Psoas muscle (tissue), 8 donors: Measurements from ENCODE around the gene IL20RA. TPM values are rescaled to one million over a fixed set of nuclear protein-coding genes. Genes with fewer than 3 reads are reported as not detected.
"Not testable (repeated sequence)": the region's sequence is repeated elsewhere in the genome, so short reads cannot be mapped to it uniquely, and the experiment has no call there.

Experiments used
- ATAC-seq, 4 donors: fragments of 200-7000 bp; cut with Tn5 transposase; one replicate each; pipeline ENCODE4 v1.9.1; 2020; ENCODE audit warnings: moderate library complexity in 3 of 4, mild to moderate bottlenecking in 2 of 4
- DNase-seq, 2 donors: peaks; one replicate each; pipeline ENCODE4 v3.0.0-alpha.2; 2020
- H3K27ac ChIP-seq: fragments of 200-600 bp; one replicate; pipeline ENCODE4 v1.8.0; 2022
- H3K27me3 ChIP-seq, 3 donors: fragments of 200-600 bp in 1 of 3; one replicate each; pipeline versions ENCODE4 v1.6.1 to v1.8.0; 2013 to 2022; ENCODE audit warnings: low read length in 2 of 3, mild to moderate bottlenecking in 2 of 3, moderate library complexity in 1 of 3; ENCODE audit not compliant: insufficient read depth in 3 of 3
- H3K36me3 ChIP-seq, 2 donors: fragments of 200-600 bp in 1 of 2; one replicate each; pipeline versions ENCODE4 v1.6.1 to v1.8.0; 2013 to 2022; ENCODE audit warnings: low read depth in 1 of 2, mild to moderate bottlenecking in 1 of 2, moderate library complexity in 1 of 2; ENCODE audit not compliant: insufficient read depth in 1 of 2
- H3K4me1 ChIP-seq: fragments of 200-600 bp; one replicate; pipeline ENCODE4 v1.8.0; 2022
- H3K4me3 ChIP-seq: fragments of 200-600 bp; one replicate; pipeline ENCODE4 v1.8.0; 2022; ENCODE audit warnings: mild to moderate bottlenecking
- H3K9me3 ChIP-seq: fragments of 200-600 bp; one replicate; pipeline ENCODE4 v1.8.0; 2022
- CTCF ChIP-seq: fragments of 200-600 bp; IDR thresholded peaks from one replicate; pipeline ENCODE4 v1.8.0; 2022; ENCODE audit warnings: antibody characterized with exemption
- WGBS, 3 donors: extraction: QIAGEN DNeasy Blood & Tissue Kit; methylation state at CpG; one replicate each; pipeline versions ENCODE4 v1.1.6 to v1.1.7; 2013; 5-methylcytosine and 5-hydroxymethylcytosine counted together
- intact Hi-C, 2 donors: fragments of 100-400 bp; cut with DNase I; formaldehyde crosslinking; loops; one replicate each; pipeline versions ENCODE4 v1.11.0 to v1.14.2; 2022
- polyA plus RNA-seq, 3 donors: library from polyadenylated mRNA; stranded (reverse); fragments of 200-250 nt; gene quantifications; one replicate each; pipeline ENCODE4 v1.2.3, GENCODE V29; 2013
- total RNA-seq, 4 donors: library from RNA; stranded (reverse); fragmentation: NEBNext Ultra II Directional in 2 of 4; extraction: Animal tissue kit (Norgen Biotek cat#: 25700) in 2 of 4; gene quantifications; one replicate each; pipeline versions ENCODE4 v1.2.1 to v1.2.4, GENCODE V29; 2021 to 2023
- donor health status: healthy with polysubstance abuse.
- donor health status: DM: no; HTN: no; CAD: no; lungs with moderate emphysema.
- donor health status: Bipolar disorder and iron deficiency.
- donor health status: healthy.
- donor health status: DM: yes; HTN: yes; CAD: no.
- donor health status: DM: no; HTN: no; CAD: no.
- donor health status: DM: no; HTN: no; CAD: no.
- donor health status: DM: yes; HTN: yes; CAD: no.

The IL20RA gene
- total and polyA plus RNA-seq, 7 donors = 0.04 to 0.94 (median 0.15) TPM; not detected in 1

- ATAC-seq (no peak), DNase-seq (no peak)
- no peaks in the 10 kb centered on the region for H3K4me1 ChIP-seq
- no peaks in the 10 kb centered on the region for H3K9me3 ChIP-seq
- intact Hi-C loops = no loop called here
- no peaks in the 10 kb centered on the region for H3K27me3 ChIP-seq
- no peak overlapping the region for H3K4me3 ChIP-seq
- H3K36me3 ChIP-seq = no peaks in the 10 kb centered on the region
- no peak overlapping the region for H3K27ac ChIP-seq
- no peak for TF ChIP-seq CTCF
- 83 to 97% (median 85%) methylated on average over 3 of the region's 3 CpGs for WGBS, 3 donors
Observed at GRCh38 chr6:137081997-137082396, 37.2 kb upstream of the IL20RA start.

- Histone ChIP-seq H3K36me3 (no peaks in the 10 kb centered on the region), H3K4me1 (no peaks in the 10 kb centered on the region), H3K9me3 (no peaks in the 10 kb centered on the region), H3K4me3 (no peak overlapping the region), H3K27me3 (no peaks in the 10 kb centered on the region), H3K27ac (no peak overlapping the region)
- no peak for DNase-seq
- no peak for TF ChIP-seq CTCF
- no peak for ATAC-seq
- intact Hi-C loops = no loop called here
- 74 to 82% (median 76%) methylated on average over 4 of the region's 4 CpGs for WGBS, 3 donors
Observed at GRCh38 chr6:137080711-137081110, 35.9 kb upstream of the IL20RA start.

GRCh38 chr6:137076277-137077068 lies 31.7 kb upstream of the IL20RA start:
- no peaks in the 10 kb centered on the region for H3K27me3 ChIP-seq
- 61 to 68% (median 63%) methylated on average over 4 of the region's 4 CpGs for WGBS, 3 donors
- DNase-seq = peak; percentile 53 to 70
- ATAC-seq = peak; percentile 58 to 85 (median 82)
- H3K4me1 ChIP-seq = no peaks in the 10 kb centered on the region
- H3K36me3 ChIP-seq = no peaks in the 10 kb centered on the region
- intact Hi-C loops = no loop called here
- H3K9me3 ChIP-seq = no peaks in the 10 kb centered on the region
- no peak overlapping the region for H3K27ac ChIP-seq
- peak; percentile 58 for TF ChIP-seq CTCF
- no peak overlapping the region for H3K4me3 ChIP-seq

GRCh38 chr6:137075790-137076189 lies 31.0 kb upstream of the IL20RA start:
- H3K4me1 ChIP-seq, ATAC-seq, H3K36me3 ChIP-seq, intact Hi-C loops, H3K4me3 ChIP-seq, H3K27me3 ChIP-seq, DNase-seq, H3K9me3 ChIP-seq, H3K27ac ChIP-seq: not testable (repeated sequence)
- WGBS, 3 donors = 83 to 87% (median 86%) methylated on average over 3 of the region's 3 CpGs

GRCh38 chr6:137070303-137070702 lies 25.5 kb upstream of the IL20RA start:
- DNase-seq = no peak
- peaks cover 0 to 7% (median 3%) of the 10 kb centered on the region in 3 donors for H3K27me3 ChIP-seq

More at GRCh38 chr6:137070303-137070702, 25.5 kb upstream of the IL20RA start:
- no peak for TF ChIP-seq CTCF
- no peak for ATAC-seq
- H3K36me3 ChIP-seq = no peaks in the 10 kb centered on the region
- no peaks in the 10 kb centered on the region for H3K4me1 ChIP-seq
- 61 to 75% (median 64%) methylated on average over 5 of the region's 5 CpGs for WGBS, 3 donors
- H3K27ac ChIP-seq = no peak overlapping the region
- intact Hi-C loops = no loop called here
- H3K4me3 ChIP-seq = no peak overlapping the region
- H3K9me3 ChIP-seq = no peaks in the 10 kb centered on the region
